ENCODE results near the gene THPO. TPM values are rescaled to one million over a fixed set of nuclear protein-coding genes. Genes with fewer than 3 reads are reported as not detected.

Gene THPO
- total RNA-seq, 1 experiment from 2014 or later, result not detected

- no peak for DNase-seq (ENCODE audit: low read depth)
Measured at GRCh38 chr3:184384856-184385422, 6.9 kb upstream of the THPO start.

GRCh38 chr3:184384342-184384741 lies 6.3 kb upstream of the THPO start:
- no peak for DNase-seq (ENCODE audit: low read depth)

GRCh38 chr3:184383033-184383740 lies 5.2 kb upstream of the THPO start:
- no peak for DNase-seq (ENCODE audit: low read depth)

GRCh38 chr3:184382326-184383032 lies 4.5 kb upstream of the THPO start:
- DNase-seq (ENCODE audit: low read depth), result no peak

- DNase-seq (ENCODE audit: low read depth), result no peak
Measured at GRCh38 chr3:184381261-184382224, 3.5 kb upstream of the THPO start.

GRCh38 chr3:184380627-184381260 lies 2.7 kb upstream of the THPO start:
- no peak for DNase-seq (ENCODE audit: low read depth)

GRCh38 chr3:184380185-184380626 lies 2.2 kb upstream of the THPO start:
- no peak for DNase-seq (ENCODE audit: low read depth)

- no peak for DNase-seq (ENCODE audit: low read depth)
Measured at GRCh38 chr3:184379358-184380184, 1.6 kb upstream of the THPO start, which contains the start of gene CHRD. Gene CHRD, plus strand, starts transcription at chr3:184380054. Its CDS starts 265 bp downstream, at chr3:184380319.

GRCh38 chr3:184378651-184379357 lies 797 bp upstream of the THPO start:
- no peak for DNase-seq (ENCODE audit: low read depth)

- no peak for DNase-seq (ENCODE audit: low read depth)
Measured at GRCh38 chr3:184377374-184377773, 633 bp downstream of the THPO start.

- DNase-seq (ENCODE audit: low read depth), result no peak
Measured at GRCh38 chr3:184375747-184376461, 2.1 kb downstream of the THPO start.

- DNase-seq (ENCODE audit: low read depth), result no peak
Measured at GRCh38 chr3:184373422-184373821, 4.6 kb downstream of the THPO start.

- DNase-seq (ENCODE audit: low read depth), result no peak
Measured at GRCh38 chr3:184372911-184373310, 5.1 kb downstream of the THPO start.

- no peak for DNase-seq (ENCODE audit: low read depth)
Measured at GRCh38 chr3:184372296-184372821, 5.6 kb downstream of the THPO start.

- peak; percentile 93 for DNase-seq (ENCODE audit: low read depth)
Measured at GRCh38 chr3:184371570-184372018, 6.4 kb downstream of the THPO start.

- peak; percentile 54 for DNase-seq (ENCODE audit: low read depth)
Measured at GRCh38 chr3:184368586-184369183, 9.3 kb downstream of the THPO start.

GRCh38 chr3:184368116-184368515 lies 9.9 kb downstream of the THPO start:
- DNase-seq (ENCODE audit: low read depth), result no peak

Measured in HT1080 (cell line).